ENCODE data around the gene ZNF699. TPM values are rescaled to one million over a fixed set of nuclear protein-coding genes. Genes with fewer than 3 reads are reported as not detected.

ZNF699 gene
- total and polyA plus RNA-seq, 2 of the 4 experiments (the other 2 are of a cell fraction) = 1.3 to 7.3 TPM

DNA sequence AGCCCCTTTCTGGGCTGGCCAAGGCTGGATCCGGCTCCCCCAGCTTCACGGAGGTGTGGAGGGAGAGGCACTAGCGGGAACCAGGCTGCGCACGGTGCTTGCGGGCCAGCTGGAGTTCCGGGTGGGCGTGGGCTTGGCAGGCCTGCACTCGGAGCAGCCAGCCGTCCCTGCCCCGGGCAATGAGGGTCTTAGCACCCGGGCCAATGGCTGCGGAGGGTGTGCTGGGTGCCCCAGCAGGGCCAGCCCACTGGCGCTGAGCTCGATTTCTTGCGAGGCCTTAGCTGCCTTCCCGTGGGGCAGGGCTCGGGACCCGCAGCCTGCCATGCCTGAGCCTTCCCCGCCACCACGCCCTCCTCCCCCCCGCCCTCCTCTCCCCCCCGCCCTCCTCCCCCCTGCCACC, 11.7 kb upstream of the ZNF699 start:
- H3K56ac ChIP-seq (ENCODE audit: extremely low read depth, insufficient read depth, low read length) = no peak overlapping the region
- no peak overlapping the region for H2AFZ ChIP-seq (replicated peaks; ENCODE audit: low read length, poor library complexity)
- H2AK5ac ChIP-seq (ENCODE audit: low read depth, low read length) = no peak overlapping the region
- no CpG with 5 or more reads among the region's 23 CpGs for WGBS, 2 experiments (ENCODE audit: extremely low coverage in 2 of 2, insufficient read length in 1 of 2)
- no peak overlapping the region for H3K4me2 ChIP-seq (ENCODE audit: low read depth, low read length)
- DNase-seq (no peak), ATAC-seq (ENCODE audit: low read depth) (no peak)
- no peak overlapping the region for H4K8ac ChIP-seq (ENCODE audit: low read depth in 2 of 2, low read length in 2 of 2)
- no peak overlapping the region for H3K18ac ChIP-seq (ENCODE audit: low read depth, low read length)
- no peak overlapping the region for H4K91ac ChIP-seq (ENCODE audit: insufficient read depth, low read depth, low read length)
- no peak overlapping the region for H2AK9ac ChIP-seq (replicated peaks; ENCODE audit: low read depth, low read length, poor library complexity)
- no peak overlapping the region for H2BK5ac ChIP-seq (ENCODE audit: low read depth, low read length, poor library complexity, severe bottlenecking)
- H3K4ac ChIP-seq (ENCODE audit: low read depth, low read length) = no peak overlapping the region
- no peaks in the 10 kb centered on the region for H3K27me3 ChIP-seq (ENCODE audit: control insufficient read depth, insufficient read depth, low read length)
- POLR2A ChIA-PET (ENCODE audit: unreplicated experiment) = no interaction called here
- no peak overlapping the region for H3K9ac ChIP-seq (ENCODE audit: low read depth, low read length)
- no peak overlapping the region for H3K4me3 ChIP-seq (ENCODE audit: insufficient read depth, low read depth, low read length)
- no peak overlapping the region for H3K14ac ChIP-seq (replicated peaks; ENCODE audit: low read depth, low read length)
- H4K20me1 ChIP-seq (ENCODE audit: insufficient read depth, low read length) = no peaks in the 10 kb centered on the region
- no peaks in the 10 kb centered on the region; the same call in 1 of the 2 replicates for H3K36me3 ChIP-seq (ENCODE audit: control insufficient read depth, insufficient read depth, low read length)
- H3K9me1 ChIP-seq (ENCODE audit: insufficient read depth, low read length) = no peaks in the 10 kb centered on the region
- no peak overlapping the region for H4K5ac ChIP-seq (ENCODE audit: low read depth, low read length)
- no peak overlapping the region for H2BK20ac ChIP-seq (ENCODE audit: low read depth, low read length)
- no peak overlapping the region for H2BK120ac ChIP-seq (ENCODE audit: low read depth, low read length)
- no peak overlapping the region for H3K27ac ChIP-seq (ENCODE audit: insufficient read depth, low read length)
- CTCF ChIA-PET = no interaction called here
- peaks cover 9% of the 10 kb centered on the region for H3K9me3 ChIP-seq (ENCODE audit: control insufficient read depth, insufficient read depth, low read length)
- in situ Hi-C loops (cut with MboI; ENCODE audit: low sequenced_read_pairs) (loop anchor here (10.0 kb wide), 1 partner anchor 473 kb away; no protein-coding TSS in a partner anchor), intact Hi-C loops (cut with micrococcal nuclease) (no loop called here), dilution Hi-C loops (cut with HindIII; ENCODE audit: low sequenced_read_pairs, unreplicated experiment) (no loop called here)
- no TSS peak for BruUV-seq (replicated peaks)
- TF ChIP-seq POLR2A (IDR thresholded peaks at IDR 0.05; ENCODE audit: low read depth, low read length) (no peak), MXI1 (IDR thresholded peaks at IDR 0.05; ENCODE audit: borderline replicate concordance, low read depth, low read length) (no peak), RCOR1 (IDR thresholded peaks at IDR 0.05; ENCODE audit: insufficient replicate concordance, low read length) (no peak), NFE2L2 (IDR thresholded peaks at IDR 0.05; ENCODE audit: low read depth, low read length) (no peak), BHLHE40 (IDR thresholded peaks at IDR 0.05; ENCODE audit: low read depth, low read length) (no peak), FOS (IDR thresholded peaks at IDR 0.05; ENCODE audit: low read depth, low read length) (no peak), CTCF (conservative IDR thresholded peaks at IDR 0.05; ENCODE audit: low read depth, low read length) (no peak), MAFK (IDR thresholded peaks at IDR 0.05; ENCODE audit: low read depth, low read length) (no peak), RFX5 (IDR thresholded peaks at IDR 0.05; ENCODE audit: low read depth, low read length) (no peak), RAD21 (IDR thresholded peaks at IDR 0.05; ENCODE audit: low read length) (no peak), CHD1 (IDR thresholded peaks at IDR 0.05; ENCODE audit: low read depth, low read length) (no peak), SMC3 (IDR thresholded peaks at IDR 0.05; ENCODE audit: low read depth, low read length) (no peak), MAZ (IDR thresholded peaks at IDR 0.05; ENCODE audit: borderline replicate concordance, low read depth, low read length) (no peak), CEBPB (IDR thresholded peaks at IDR 0.05; ENCODE audit: low read depth, low read length) (no peak)
- TF ChIP-seq, protein P1, sequence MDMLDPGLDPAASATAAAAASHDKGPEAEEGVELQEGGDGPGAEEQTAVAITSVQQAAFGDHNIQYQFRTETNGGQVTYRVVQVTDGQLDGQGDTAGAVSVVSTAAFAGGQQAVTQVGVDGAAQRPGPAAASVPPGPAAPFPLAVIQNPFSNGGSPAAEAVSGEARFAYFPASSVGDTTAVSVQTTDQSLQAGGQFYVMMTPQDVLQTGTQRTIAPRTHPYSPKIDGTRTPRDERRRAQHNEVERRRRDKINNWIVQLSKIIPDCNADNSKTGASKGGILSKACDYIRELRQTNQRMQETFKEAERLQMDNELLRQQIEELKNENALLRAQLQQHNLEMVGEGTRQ (IDR thresholded peaks at IDR 0.05; ENCODE audit: low read depth, low read length) = no peak
- 0 out of 2 replicates have a peak, but pooled peaks cover 2% of the 10 kb centered on the region for H3K4me1 ChIP-seq (ENCODE audit: control insufficient read depth, insufficient read depth, low read length)
- no peak overlapping the region for H3K23ac ChIP-seq (ENCODE audit: low read depth, low read length)
- no peak overlapping the region for H2BK15ac ChIP-seq (ENCODE audit: low read depth, low read length)
- H3K79me1 ChIP-seq (ENCODE audit: low read depth in 1 of 2, low read length in 2 of 2) = peaks cover 5 to 7% of the 10 kb centered on the region in 2 experiments; a peak in 3 of 4 replicates
